ENCODE measurements around the gene SUSD4.

SUSD4 gene

DNA sequence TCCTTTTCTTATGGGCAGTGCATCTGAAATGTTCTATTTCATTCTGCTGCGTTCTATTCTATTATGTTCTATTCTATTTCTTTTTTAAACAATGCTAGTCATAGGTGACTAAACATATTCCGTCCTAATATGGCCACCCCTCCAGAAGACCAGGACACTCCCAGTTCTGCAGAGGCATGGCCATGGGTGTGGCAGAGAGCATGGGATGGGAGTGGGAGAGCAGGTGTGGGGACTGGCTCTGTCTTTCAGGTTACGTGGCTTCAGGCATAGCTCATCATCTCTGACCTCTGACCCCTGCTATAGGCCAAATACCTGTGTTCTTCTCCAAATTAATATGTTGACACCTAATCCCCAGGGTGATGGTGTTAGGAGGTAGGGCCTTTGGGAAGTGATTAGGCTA is 187.5 kb downstream of the SUSD4 start:
- no peak for DNase-seq

GRCh38 chr1:223175633-223176032 is 188.3 kb downstream of the SUSD4 start:
- DNase-seq = no peak

GRCh38 chr1:223175032-223175431 is 188.9 kb downstream of the SUSD4 start:
- no peak for DNase-seq

All from stimulated activated CD4-positive, alpha-beta T cell treated with anti-CD3 and anti-CD28 coated beads, Interleukin-12 subunit alpha, Interleukin-12 subunit beta, amount 100 ng/mL, for 4 hours (primary cell).